Measurements from ENCODE around the gene GDNF. TPM values are rescaled to one million over a fixed set of nuclear protein-coding genes. Genes with fewer than 3 reads are reported as not detected.
"Not testable (repeated sequence)": the region's sequence is repeated elsewhere in the genome, so short reads cannot be mapped to it uniquely, and the experiment has no call there.

GDNF gene
- total RNA-seq, 1 donor from 2014 or later, result not detected

DNA sequence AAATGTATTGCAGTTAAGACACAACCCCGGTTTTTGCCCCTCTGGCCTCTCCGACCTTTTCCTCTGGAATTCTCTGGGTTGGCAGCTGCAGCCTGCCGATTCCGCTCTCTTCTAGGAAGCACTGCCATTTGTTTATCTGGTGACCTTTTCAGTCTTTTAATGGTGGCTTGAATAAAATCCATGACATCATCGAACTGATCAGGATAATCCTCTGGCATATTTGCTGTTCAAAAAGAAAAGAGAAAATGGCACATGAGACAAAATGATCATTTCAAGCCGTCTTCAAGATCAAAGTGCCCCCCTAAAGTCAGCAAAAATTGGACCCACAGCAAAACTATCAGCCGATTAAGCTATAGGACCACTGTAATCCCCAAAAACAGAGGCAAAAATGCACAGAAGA lies 23.9 kb downstream of the GDNF start:
- no peak for DNase-seq

DNA sequence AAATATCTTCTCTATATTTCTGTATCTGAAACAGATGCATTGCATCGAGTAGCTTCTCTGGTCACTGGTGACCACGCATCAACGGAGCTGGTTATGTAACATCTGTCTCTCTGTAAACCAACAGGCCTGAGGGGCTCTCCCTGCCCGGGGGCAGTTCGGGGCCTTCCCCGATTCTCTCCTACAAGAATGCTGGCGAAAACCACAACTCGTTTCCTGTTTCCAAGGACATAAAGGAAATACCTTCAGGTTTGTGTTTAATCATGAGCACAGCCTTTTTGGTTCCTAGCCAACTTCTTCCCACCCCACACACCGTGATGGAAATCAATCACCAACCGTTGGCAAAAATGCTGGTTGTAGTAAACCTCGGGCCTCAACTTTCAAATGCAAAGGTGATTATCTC lies 25.1 kb downstream of the GDNF start:
- no peak for DNase-seq

DNA sequence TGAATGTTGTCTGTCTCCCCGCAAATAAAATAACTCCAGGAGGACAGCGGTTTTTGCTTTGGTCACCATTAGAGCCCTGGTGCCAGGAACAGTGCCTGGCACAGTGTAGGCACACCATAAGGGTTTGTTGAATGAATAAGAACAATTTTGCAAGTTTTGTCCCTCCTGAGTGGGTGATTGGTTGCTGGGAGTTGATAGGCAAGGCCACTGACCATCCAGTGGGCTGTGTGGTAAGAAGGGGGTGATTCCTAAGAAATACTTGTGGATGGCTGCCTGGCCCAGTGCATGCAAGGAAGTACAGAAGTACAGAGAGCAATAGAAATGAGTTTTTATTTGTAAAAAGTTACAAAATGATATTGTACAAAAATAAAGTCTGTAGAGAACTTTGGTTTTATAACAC lies 27.5 kb downstream of the GDNF start:
- DNase-seq, result no peak

DNA sequence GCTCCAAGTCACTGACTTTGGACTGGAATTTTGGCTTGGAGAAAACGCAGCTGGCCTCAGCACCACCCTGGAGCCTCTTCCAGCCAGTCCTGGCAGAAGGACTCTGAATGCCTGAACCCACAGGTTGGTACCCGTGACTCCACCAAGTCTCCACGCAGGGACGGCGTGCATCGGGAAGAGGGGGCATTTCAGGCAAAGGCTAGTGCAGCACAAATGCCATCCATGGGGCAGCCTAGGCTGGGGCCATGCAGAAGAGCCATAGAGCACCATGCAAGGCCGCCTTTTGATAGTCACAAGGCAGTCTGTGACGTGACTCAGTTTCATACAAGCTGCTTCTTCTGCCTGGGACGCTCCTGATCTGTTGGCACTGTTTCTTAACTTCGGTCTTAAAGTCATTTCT lies 28.0 kb downstream of the GDNF start:
- no peak for DNase-seq

DNA sequence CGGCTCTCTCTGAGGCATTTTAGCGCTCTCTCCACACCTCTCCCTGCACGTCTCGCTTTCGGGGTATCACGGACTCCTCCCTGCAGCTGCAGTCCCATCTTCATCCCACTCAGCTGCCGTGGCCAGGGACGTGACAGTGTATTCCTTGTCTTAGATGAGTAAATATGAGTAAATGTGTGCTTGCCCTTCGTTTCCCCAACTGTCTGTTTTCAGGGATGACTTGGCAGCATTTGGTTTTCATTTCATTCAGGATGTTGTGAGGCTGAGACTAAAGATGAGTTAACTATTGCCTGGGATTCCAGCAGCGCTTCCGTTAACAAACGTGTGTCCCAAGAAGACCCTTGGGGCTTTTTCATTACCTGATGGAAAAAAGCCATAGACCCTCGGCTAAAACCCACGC lies 29.5 kb downstream of the GDNF start:
- DNase-seq, result no peak

DNA sequence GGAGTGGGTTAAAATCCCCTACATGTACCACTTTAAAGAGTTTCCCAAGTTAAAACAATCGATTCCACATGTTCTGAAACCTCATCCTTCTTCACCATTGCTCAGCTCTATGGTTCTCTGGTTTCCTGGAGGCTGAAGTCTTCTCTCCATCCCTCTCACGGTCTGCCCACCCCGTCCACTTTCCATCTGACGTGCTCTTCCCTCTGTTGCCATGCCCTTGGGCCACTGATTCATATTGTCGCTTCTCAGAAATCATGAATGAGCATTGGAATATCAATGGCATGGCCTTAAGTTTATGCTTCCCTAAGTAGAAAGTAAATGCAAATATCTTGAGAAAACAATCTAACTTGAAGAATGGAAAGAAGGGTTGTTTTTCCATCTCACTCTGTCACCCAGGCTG lies 30.9 kb downstream of the GDNF start:
- no peak for DNase-seq

DNA sequence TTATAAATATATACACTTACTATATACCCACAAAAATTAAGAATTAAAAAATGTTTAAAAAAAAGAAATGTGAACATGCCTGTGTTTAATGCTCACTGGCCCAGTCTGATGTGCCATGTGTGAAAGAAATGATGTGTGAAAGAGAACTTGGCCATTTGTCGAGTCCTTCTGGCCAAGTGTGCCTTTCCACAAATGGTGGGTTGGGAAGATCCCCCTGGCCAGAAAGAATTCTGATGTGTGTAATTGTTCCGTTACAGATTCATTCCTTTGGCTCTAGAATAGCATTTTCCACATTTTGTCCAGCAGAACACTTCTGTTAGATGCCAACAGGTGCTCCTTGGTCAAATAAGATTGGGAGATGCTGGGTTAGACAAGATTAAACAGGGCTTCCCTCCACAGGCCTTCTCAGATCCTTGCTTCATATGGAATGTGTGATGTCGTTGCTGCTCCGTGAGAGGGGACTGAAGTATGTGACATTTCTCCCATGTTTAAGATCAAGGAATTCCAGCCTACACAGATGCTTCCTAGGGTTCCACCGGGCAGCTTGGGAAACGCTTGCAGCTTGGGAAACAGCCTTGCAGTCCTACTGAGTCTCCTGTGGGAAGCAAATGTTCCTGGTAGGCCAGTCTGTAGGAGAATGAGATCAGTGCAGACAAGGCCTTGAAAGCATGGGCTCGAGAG lies 32.1 kb downstream of the GDNF start:
- DNase-seq, result no peak

DNA sequence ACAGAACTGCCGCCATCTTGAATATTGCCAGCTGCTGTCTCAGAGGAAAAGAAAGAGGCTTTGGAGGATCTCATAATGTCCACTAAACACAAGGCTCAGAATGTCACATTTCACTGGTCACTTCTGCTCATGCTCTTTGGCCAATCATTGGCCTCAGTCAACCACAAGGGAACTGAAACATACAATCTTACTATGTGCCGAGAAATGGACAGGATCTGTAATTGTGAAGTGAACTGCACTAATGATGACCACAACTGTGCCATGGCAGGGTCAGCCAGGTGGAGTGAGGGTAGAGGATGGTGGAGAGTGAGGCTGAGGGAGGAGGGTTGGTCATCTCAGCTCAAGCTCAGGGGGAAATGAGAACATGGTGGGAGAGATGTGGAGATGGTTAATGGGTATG lies 32.8 kb downstream of the GDNF start:
- no peak for DNase-seq

DNA sequence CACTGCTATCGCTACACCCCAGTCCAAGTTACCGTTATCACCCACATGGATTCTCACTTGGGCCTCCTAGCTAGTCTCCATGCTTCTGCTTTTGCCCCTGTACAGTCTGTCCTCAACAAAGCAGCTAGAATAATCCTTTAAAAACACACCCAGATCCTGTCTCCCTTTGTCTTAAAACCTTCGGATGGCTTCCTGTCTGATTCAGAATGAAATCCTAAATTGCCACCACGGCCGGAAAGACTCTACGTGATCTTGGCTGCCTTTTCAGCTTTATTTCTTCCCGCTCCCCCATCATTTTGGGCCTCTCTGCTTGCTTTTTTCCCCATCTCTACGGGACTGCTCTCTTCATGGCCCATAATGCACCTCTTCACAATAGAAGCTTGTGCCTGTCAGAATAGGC lies 33.4 kb downstream of the GDNF start:
- DNase-seq, result no peak

DNA sequence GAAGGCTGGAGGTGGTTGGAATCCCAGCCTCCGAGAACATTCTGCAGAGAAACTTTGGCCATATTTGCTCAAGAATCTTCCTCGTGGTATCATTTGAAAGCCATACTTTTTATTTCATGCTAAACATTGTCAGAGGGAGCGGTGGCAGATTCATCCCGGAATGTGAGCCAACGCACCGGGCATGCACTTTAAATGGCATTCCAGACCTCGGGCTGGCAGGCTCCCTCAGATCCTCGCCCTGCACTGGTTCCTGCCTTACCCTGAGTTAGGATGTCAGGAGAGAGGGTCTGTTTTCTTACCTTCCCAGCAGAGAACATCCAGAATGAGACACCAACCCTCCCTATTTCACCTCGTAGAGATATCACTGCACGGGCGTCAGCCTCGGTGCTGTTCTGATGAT lies 33.8 kb downstream of the GDNF start:
- DNase-seq, result no peak

DNA sequence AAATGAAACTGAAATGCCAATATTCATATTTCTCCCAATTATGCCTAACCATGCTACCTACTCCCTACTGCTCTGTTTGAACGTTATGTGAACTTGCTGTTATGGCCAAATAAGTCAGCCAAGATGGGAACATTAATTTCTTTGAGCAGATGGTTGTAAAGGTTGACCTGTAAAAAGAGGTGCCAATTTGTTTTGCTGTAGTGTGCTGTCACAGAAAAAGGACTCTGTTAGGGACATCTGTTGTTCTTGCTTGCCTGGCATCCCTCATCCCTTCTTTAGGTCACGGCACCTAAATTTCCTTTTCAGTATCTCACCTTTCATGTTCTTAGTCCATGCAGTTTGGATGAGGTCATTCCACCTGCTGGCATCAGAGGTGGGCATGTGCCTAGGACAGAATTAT lies 35.4 kb downstream of the GDNF start:
- no peak for DNase-seq

DNA sequence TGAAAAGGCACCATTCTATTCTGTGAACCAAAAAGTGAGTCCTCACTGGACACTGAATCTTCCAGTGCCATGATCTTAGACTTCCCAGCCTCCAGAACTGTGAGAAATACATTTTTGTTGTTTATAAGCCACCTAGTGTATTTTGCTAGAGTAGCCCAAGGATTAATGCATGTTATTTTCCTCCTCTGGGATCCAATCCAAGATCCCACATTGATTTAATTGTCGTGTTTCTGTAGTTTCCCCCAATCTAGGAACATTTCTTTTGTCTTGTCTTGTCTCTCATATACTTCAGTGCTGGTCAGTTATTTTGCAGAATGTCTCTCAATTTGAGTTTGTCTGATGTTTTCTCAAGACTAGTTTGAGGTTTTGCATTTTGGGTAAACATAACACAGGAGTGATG lies 36.4 kb downstream of the GDNF start:
- DNase-seq, result no peak

DNA sequence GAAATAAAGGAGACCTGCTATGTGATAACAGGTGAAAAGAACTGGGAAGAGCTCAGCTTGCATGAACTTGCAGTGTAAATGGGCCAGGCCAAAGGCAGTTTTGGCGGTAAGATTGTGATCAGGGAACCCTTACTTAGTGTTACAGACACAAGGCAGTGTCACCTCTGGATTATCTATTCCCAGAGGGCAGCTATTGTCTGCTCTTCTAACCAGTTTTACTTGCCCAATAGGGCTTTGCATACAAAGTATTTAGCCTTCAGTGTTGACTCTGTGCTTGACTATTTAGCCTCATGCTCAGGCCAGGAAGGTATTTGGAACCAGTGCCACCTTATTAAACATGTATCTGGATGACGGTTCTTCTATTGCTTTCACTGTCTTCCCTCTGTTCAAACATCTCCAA lies 38.3 kb downstream of the GDNF start:
- DNase-seq, result no peak

DNA sequence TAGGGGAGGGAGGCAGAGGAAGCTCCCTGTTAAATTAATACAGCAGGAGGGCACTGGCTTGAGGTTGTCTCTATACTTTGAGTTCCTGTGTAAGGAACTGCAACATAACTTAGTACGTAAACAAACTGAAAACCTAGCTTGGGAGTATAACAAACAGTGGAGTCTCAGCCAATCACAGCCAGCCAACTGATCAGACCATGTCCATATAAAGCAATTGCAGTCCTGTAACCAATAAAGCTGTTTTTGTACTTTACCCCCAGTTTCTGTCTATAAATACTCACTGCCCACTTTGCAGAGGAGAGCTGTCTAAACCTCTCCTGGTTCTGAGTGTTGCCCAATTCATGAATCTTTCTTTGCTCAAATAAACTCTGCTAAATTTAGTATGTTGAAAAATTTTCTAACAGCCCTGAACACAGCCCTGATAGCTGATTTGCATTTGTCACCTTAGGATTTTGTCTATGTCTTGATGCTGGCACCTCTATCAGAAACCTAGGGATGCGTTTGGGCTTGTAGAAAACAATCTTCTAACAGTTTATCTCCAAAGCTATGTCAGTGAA lies 39.9 kb downstream of the GDNF start:
- no peak for DNase-seq

DNA sequence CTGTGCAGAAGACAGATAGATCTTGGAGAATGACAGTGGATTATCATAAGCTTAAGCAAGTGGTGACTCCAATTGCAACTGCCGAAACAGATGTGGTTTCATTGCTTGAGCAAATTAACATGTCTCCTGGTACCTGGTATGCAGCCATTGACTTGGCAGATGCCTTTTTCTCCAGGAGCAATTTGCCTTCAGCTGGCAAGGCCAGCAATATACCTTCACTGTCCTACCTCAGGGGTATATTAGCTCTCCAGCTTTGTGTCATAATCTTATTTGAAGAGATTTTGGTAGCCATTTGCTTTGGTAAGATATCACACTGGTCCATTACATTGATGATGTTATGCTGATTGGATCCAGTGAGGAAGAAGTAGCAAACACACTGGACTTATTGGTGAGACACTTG lies 43.4 kb downstream of the GDNF start:
- not testable (repeated sequence) for DNase-seq

DNA sequence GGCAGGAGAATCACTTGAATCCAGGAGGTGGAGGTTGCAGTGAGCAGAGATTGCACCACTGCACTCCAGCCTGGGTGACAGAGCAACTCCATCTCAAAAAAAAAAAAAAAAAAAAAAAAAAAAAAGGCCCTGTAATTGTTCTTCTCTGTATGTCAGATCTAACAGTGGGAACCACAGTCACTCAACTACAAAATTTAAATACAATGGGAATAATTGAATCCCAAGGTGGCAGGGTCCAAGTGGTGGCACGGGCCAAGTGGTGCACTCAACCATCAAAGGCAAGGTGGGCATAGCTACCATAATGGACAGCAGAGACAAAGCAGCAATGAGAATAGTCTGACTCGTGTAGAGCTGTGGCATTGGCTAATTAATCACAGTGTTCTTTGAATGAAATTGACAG lies 44.5 kb downstream of the GDNF start:
- DNase-seq, result not testable (repeated sequence)

DNA sequence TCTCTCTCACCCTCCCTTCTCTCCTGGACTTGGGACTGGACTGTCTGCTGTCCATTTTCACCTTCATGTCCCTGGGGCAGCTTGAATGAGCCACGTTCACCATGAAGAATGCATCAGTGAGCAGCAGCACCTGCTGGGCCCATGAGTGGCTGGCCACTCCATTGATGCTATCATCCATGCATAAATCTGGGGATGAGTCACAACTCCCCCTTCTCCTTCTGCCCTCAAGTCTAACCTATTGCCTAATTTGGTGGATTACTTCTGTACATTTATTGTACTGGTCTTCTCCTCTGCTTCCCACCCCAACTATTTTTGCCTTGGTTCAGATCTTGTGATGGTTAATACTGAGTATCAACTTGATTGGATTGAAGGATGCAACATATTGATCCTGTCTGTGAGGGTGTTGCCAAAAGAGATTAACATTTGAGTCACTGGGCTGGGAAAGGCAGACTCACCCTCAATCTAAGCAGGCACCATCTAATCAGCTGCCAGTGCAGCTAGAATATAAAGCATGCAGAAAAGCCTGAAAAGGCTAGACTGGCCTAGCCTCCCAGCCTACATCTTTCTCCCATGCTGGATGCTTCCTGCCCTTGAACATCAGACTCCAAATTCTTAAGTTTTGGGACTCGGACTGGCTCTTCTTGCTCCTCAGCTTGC lies 46.7 kb downstream of the GDNF start:
- DNase-seq, result no peak

DNA sequence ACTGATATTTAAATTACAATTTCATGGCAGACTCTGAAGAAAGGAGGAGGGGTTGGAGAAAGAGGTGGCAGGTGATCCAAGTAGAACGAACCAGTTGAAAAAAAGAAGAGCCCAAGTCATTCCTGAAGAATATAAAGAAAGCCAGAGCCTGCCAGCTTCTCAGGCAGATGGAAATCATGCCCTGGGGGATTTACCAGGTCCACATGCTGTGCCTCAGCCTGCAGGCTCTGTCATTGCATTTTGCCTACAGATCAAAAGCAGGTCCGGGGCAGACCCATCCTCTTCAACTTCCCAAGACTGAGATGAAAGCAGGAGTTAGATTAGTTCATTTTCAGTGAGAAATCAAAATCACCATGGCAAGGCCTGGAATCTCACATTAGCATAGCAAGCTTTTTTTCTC lies 48.5 kb downstream of the GDNF start:
- no peak for DNase-seq

DNA sequence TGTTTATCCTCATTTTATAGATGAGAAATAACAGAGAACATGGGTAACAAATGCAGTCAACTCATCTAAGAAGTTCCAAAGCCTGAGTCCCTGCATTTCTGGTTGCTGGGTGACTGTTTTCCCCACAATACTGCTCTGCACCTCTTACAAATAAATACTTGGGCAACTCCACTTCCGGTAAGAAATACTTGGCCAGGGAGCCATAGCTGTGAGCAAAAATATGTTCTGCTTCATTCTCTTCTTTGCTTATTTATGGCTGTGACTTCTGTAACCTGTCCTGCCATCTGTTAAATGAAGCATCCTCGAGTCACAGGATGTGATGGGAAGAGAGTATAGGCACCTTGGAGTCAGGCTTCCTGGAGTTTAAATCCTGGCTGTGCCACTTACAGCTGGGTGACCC lies 49.9 kb downstream of the GDNF start:
- DNase-seq, result no peak

DNA sequence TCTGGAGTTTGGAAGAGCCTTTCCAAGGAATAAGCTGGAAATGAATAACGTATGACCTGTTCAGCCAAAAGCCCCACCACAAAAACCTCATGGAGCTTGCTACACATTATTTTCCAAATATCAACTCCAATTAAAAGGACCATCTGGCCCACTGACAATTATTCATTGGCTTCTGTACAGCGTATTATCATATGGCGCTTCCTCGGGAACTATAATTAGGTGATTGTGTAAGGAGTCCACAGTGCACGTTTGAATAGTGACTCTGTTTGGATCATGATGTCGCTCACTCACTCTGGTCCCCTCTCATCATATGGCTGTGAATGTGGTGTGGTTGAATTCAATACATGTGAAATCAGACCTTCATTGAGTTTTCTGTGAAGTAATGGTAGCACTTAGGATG lies 52.1 kb downstream of the GDNF start:
- DNase-seq, result no peak

DNA sequence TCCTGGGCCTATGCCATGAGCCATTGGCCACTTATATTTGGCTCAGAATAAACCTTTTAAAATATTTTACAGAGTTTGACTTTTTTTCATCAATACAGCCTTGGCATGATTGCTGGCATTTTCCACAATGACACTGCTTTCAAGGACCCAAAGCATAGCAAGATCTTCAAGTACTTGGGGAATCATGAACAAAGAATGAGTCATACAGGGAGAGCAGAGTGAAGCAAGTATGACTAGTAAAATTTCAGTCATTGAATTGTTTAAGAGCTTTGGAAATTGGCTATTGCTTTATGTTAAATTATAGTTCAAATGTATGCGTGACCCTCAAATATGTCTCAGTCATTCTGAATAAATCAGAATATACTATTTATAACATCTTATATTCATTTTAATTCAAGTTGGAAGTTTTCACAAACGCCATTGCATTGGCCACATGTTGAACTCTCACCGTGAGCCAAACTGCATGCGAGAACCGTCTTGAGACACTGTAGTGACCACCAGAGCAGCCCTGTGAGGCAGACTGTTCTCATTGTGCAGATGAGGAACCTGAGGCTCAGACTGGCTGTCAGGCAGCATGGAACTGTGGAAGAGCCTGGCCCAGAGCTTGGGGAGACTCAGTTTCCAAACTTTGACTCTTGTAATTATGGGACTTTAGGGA lies 52.9 kb downstream of the GDNF start:
- DNase-seq, result no peak

DNA sequence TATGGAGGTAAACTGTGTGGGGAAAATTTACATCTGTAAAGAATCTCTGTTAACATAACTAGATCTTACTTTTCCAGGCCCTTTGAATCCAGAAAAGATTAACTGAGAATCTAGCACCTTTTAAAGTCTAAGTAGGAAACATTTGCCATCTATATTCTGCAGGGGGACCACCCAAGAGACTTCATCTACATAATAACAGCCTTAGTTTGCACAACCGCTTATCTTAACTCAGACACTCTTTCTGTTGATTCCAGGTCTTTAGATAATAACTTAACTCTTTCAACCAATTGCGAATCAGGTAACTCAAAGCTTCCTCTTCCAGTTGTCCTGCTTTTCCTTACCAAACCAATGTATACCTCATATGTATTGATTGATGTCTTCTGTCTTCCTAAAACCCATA lies 53.4 kb downstream of the GDNF start:
- no peak for DNase-seq

DNA sequence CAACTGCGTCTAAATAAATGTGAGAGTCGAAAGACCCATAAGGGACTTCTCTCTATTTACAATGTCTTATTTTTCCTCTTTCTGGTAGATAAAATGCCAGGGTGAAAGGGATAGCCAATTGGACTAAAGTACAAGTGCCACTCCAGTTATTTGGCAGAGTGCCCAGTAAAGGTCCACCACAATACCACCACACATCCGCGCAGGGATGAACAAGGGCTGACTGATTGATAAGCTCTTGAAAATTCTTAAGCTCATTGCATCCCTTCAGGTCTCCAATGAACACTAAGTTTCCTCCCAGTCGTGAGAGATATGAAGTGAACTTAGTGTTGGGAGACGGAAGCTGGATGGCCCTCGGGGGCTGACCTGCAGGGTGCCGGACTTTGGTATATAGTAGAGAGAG lies 58.4 kb downstream of the GDNF start:
- not testable (repeated sequence) for DNase-seq
